H1 (cell line): ENCODE results near the gene C2CD3. TPM values are rescaled to one million over a fixed set of nuclear protein-coding genes. Genes with fewer than 3 reads are reported as not detected.

Experiments
- CTCF ChIA-PET: fragments of 300-600 bp; sonication (Branson Sonifier 250); formaldehyde crosslinking; loops from one replicate; lab custom pipeline; 2021; ENCODE audit not compliant: partially characterized antibody; lab: Charles Lee
- POLR2A ChIA-PET: fragments of 300-600 bp; sonication (Branson Sonifier 250); formaldehyde crosslinking; loops from one replicate; lab custom pipeline; 2021; ENCODE audit warnings: inconsistent platforms; ENCODE audit not compliant: partially characterized antibody; lab: Charles Lee
- DNase-seq, 2 experiments: peaks; one replicate each; pipeline versions ENCODE4 v3.0.0 to v3.0.0-alpha.2; 2010 to 2022; ENCODE audit warnings: low spot score in 2 of 2, low read depth in 1 of 2, mixed read lengths in 1 of 2
- FAIRE-seq: peaks from 2 replicates; lab custom pipeline; 2011; peaks lifted over from hg19 to GRCh38; lab: Jason Lieb, UNC
- H2AFZ ChIP-seq: 2 replicates; pipeline ENCODE4 v1.8.1; 2012; ENCODE audit warnings: low read length, inconsistent platforms
- H2AK5ac ChIP-seq: 2 replicates; pipeline ENCODE4 v1.6.1; 2013; ENCODE audit warnings: low read depth, low read length
- H2BK120ac ChIP-seq: replicated peaks from 2 replicates; pipeline ENCODE3; 2013; ENCODE audit warnings: low read depth, low read length, inconsistent platforms
- H2BK12ac ChIP-seq: 2 replicates; pipeline ENCODE4 v1.6.1; 2013; ENCODE audit warnings: low read depth, low read length
- H2BK15ac ChIP-seq: 2 replicates; pipeline ENCODE4 v1.6.1; 2013; ENCODE audit warnings: low read length
- H2BK20ac ChIP-seq: 2 replicates; pipeline ENCODE4 v1.6.1; 2013; ENCODE audit warnings: low read length
- H2BK5ac ChIP-seq: 2 replicates; pipeline ENCODE4 v1.6.1; 2013; ENCODE audit warnings: low read depth, low read length
- H3K14ac ChIP-seq: 2 replicates; pipeline ENCODE4 v1.6.1; 2013; ENCODE audit warnings: inconsistent platforms; ENCODE audit not compliant: insufficient read length
- H3K18ac ChIP-seq: 2 replicates; pipeline ENCODE4 v1.6.1; 2013; ENCODE audit warnings: low read length; ENCODE audit errors: extremely low read depth
- H3K23ac ChIP-seq: 2 replicates; pipeline ENCODE4 v1.6.1; 2013; ENCODE audit warnings: inconsistent platforms; ENCODE audit not compliant: insufficient read length
- H3K23me2 ChIP-seq: 2 replicates; pipeline ENCODE4 v1.6.1; 2013; ENCODE audit warnings: low read depth, low read length
- H3K27ac ChIP-seq: 2 replicates; pipeline ENCODE4 v1.6.1; 2011; ENCODE audit warnings: low read depth, low read length, inconsistent platforms
- H3K27me3 ChIP-seq, 4 experiments: replicated peaks in 1 of 4; 1 replicate in 1 of 4; 2 replicates in 3 of 4; pipeline versions ENCODE4 v1.6.1 to v1.8.1; 2011 to 2013; ENCODE audit warnings: low read length in 3 of 4, mild to moderate bottlenecking in 3 of 4, inconsistent platforms in 2 of 4, mixed read lengths in 2 of 4, moderate library complexity in 1 of 4; ENCODE audit not compliant: control insufficient read depth in 3 of 4, insufficient read depth in 3 of 4; ENCODE audit errors: extremely low read depth in 1 of 4
- H3K36me3 ChIP-seq, 4 experiments: 2 replicates each; pipeline versions ENCODE4 v1.6.1 to v1.8.1; 2011 to 2013; ENCODE audit warnings: mild to moderate bottlenecking in 4 of 4, low read length in 3 of 4, moderate library complexity in 2 of 4, control low read depth in 1 of 4, inconsistent platforms in 1 of 4; ENCODE audit not compliant: insufficient read depth in 4 of 4, control insufficient read depth in 2 of 4
- H3K4ac ChIP-seq: replicated peaks from 2 replicates; pipeline ENCODE3; 2013; ENCODE audit warnings: low read length, low read depth, mixed read lengths, inconsistent platforms; ENCODE audit not compliant: insufficient read length
- H3K4me1 ChIP-seq, 4 experiments: replicated peaks in 1 of 4; 1 replicate in 1 of 4; 2 replicates in 3 of 4; pipeline versions ENCODE4 v1.6.1 to v1.8.1; 2011 to 2013; ENCODE audit warnings: low read length in 3 of 4, inconsistent platforms in 2 of 4, mixed read lengths in 1 of 4; ENCODE audit not compliant: insufficient read depth in 4 of 4, control insufficient read depth in 3 of 4
- H3K4me2 ChIP-seq, 2 experiments: 2 replicates each; pipeline versions ENCODE4 v1.6.1 to v1.8.1; 2011 to 2013; ENCODE audit warnings: low read depth in 2 of 2, low read length in 2 of 2, control low read depth in 1 of 2, inconsistent platforms in 1 of 2, mild to moderate bottlenecking in 1 of 2; ENCODE audit not compliant: insufficient read depth in 1 of 2
- H3K4me3 ChIP-seq, 4 experiments: fragments of 200-600, 300-600 bp in 1 of 4; sonication (generic), shearing (Covaris generic), sonication (Bioruptor Twin) in 1 of 4; 2 replicates each; pipeline versions ENCODE4 v1.5.1 to v1.8.1; 2011 to 2016; ENCODE audit warnings: low read length in 4 of 4, low read depth in 3 of 4, control low read depth in 2 of 4, inconsistent platforms in 2 of 4, mild to moderate bottlenecking in 2 of 4, mixed read lengths in 1 of 4, moderate library complexity in 1 of 4; ENCODE audit not compliant: insufficient read depth in 2 of 4; ENCODE audit errors: extremely low read depth in 1 of 4
- H3K56ac ChIP-seq: replicated peaks from 2 replicates; pipeline ENCODE3; 2013; ENCODE audit warnings: low read depth, mild to moderate bottlenecking, mixed read lengths, low read length, inconsistent platforms; ENCODE audit not compliant: insufficient read length
- H3K79me1 ChIP-seq: 2 replicates; pipeline ENCODE4 v1.6.1; 2013; ENCODE audit warnings: low read depth, low read length, control low read depth
- H3K79me2 ChIP-seq, 2 experiments: 2 replicates each; pipeline versions ENCODE4 v1.6.1 to v1.8.1; 2012 to 2013; ENCODE audit warnings: low read length in 2 of 2, mild to moderate bottlenecking in 2 of 2, inconsistent platforms in 1 of 2; ENCODE audit not compliant: insufficient read depth in 2 of 2, control insufficient read depth in 1 of 2
- H3K9ac ChIP-seq, 4 experiments: replicated peaks in 1 of 4; 1 replicate in 1 of 4; 2 replicates in 3 of 4; pipeline versions ENCODE4 v1.6.1 to v1.8.1; 2011 to 2013; ENCODE audit warnings: low read depth in 3 of 4, low read length in 3 of 4, control low read depth in 2 of 4, mild to moderate bottlenecking in 2 of 4, moderate library complexity in 2 of 4, inconsistent platforms in 1 of 4; ENCODE audit errors: extremely low read depth in 1 of 4
- H3K9me3 ChIP-seq, 2 experiments: 2 replicates each; pipeline versions ENCODE4 v1.6.1 to v1.8.1; 2012 to 2013; ENCODE audit warnings: mild to moderate bottlenecking in 2 of 2, moderate library complexity in 2 of 2, control low read depth in 1 of 2, inconsistent platforms in 1 of 2, low read depth in 1 of 2, low read length in 1 of 2, mixed read lengths in 1 of 2; ENCODE audit not compliant: insufficient read depth in 2 of 2
- H4K20me1 ChIP-seq, 2 experiments: replicated peaks in 1 of 2; 2 replicates each; pipeline versions ENCODE3 to v1.8.1; 2011 to 2013; ENCODE audit warnings: inconsistent platforms in 2 of 2, low read length in 2 of 2, mild to moderate bottlenecking in 1 of 2; ENCODE audit not compliant: insufficient read depth in 2 of 2, control insufficient read depth in 1 of 2
- H4K5ac ChIP-seq: 2 replicates; pipeline ENCODE4 v1.6.1; 2013; ENCODE audit warnings: low read length, low read depth, mixed read lengths, inconsistent platforms; ENCODE audit not compliant: insufficient read length
- H4K8ac ChIP-seq: 2 replicates; pipeline ENCODE4 v1.8.0; 2013; ENCODE audit warnings: mild to moderate bottlenecking, moderate library complexity, low read length, inconsistent platforms; ENCODE audit not compliant: insufficient read depth; ENCODE audit errors: extremely low read depth
- H4K91ac ChIP-seq: replicated peaks from 2 replicates; pipeline ENCODE3; 2013; ENCODE audit warnings: low read length, mixed read lengths, inconsistent platforms; ENCODE audit not compliant: insufficient read length
- CBX5 ChIP-seq: fragments of 300-800, 300-1000 bp; sonication (generic); IDR thresholded peaks from 2 replicates; pipeline ENCODE4 v1.7.1; 2016; ENCODE audit warnings: antibody characterized with exemption, low read length, low read depth
- CHD1 ChIP-seq: IDR thresholded peaks from 2 replicates; pipeline ENCODE4 v1.6.1; 2012; ENCODE audit warnings: low read depth, low read length, improper control_type of control experiment
- FOSL1 ChIP-seq: IDR thresholded peaks from 2 replicates; pipeline ENCODE4 v1.6.1; 2011; ENCODE audit warnings: mild to moderate bottlenecking, low read depth, low read length, moderate library complexity; ENCODE audit not compliant: insufficient read depth
- NRF1 ChIP-seq: IDR thresholded peaks from 2 replicates; pipeline ENCODE4 v1.6.1; 2011; ENCODE audit warnings: mild to moderate bottlenecking, low read depth, low read length, improper control_type of control experiment
- POLR2A ChIP-seq, 2 experiments: IDR thresholded peaks; 1 replicate in 1 of 2; 2 replicates in 1 of 2; pipeline ENCODE4 v1.6.1; 2011; ENCODE audit warnings: low read depth in 2 of 2, low read length in 2 of 2, mild to moderate bottlenecking in 2 of 2; ENCODE audit errors: control extremely low read depth in 1 of 2
- RNF2 ChIP-seq: fragments of 200-900, 300-1000 bp; sonication (generic); IDR thresholded peaks from 2 replicates; pipeline ENCODE4 v1.7.1; 2016; ENCODE audit warnings: borderline replicate concordance, low read depth, mild to moderate bottlenecking, antibody characterized with exemption, low read length; ENCODE audit not compliant: poor library complexity, severe bottlenecking; ENCODE audit errors: missing control alignments
- TAF7 ChIP-seq: optimal IDR thresholded peaks from 2 replicates; pipeline ENCODE3; 2011; ENCODE audit warnings: low read depth, mild to moderate bottlenecking, inconsistent platforms, low read length, moderate library complexity, borderline replicate concordance
- TCF12 ChIP-seq: IDR thresholded peaks from 2 replicates; pipeline ENCODE4 v1.6.1; 2011; ENCODE audit warnings: low read depth, mild to moderate bottlenecking, low read length
- WGBS, 2 experiments: shearing (Covaris generic) in 1 of 2; methylation state at CpG; one replicate each; pipeline versions ENCODE4 v1.1.6 to v1.1.7; 2013 to 2015; ENCODE audit warnings: low lambda C conversion rate in 2 of 2, mixed read lengths in 2 of 2, inconsistent platforms in 1 of 2, low coverage in 1 of 2, missing lambda C conversion rate in 1 of 2; ENCODE audit not compliant: insufficient replicate concordance in 2 of 2, insufficient coverage in 1 of 2, insufficient read length in 1 of 2; ENCODE audit errors: extremely low coverage in 1 of 2, missing lambda C conversion rate in 1 of 2; 5-methylcytosine and 5-hydroxymethylcytosine counted together
- polyA plus RNA-seq, 7 experiments: library from polyadenylated mRNA; depleted of rRNA in 3 of 7; stranded (reverse) in 5 of 7; unstranded in 2 of 7; fragments of >200 nt in 5 of 7; fragments of 200-250 nt in 2 of 7; gene quantifications; 1 replicate in 5 of 7; 2 replicates in 1 of 7; 4 replicates in 1 of 7; pipeline versions ENCODE4 v1.2.1 to v1.2.3, GENCODE V29; 2011 to 2013; ENCODE audit warnings: missing spikeins in 2 of 7, mixed read lengths in 2 of 7
- total RNA-seq: library from RNA; stranded (reverse); fragmentation: NEBNext Ultra II Directional; extraction: Animal tissue kit (Norgen Biotek cat#: 25700); gene quantifications from 2 replicates; pipeline ENCODE4 v1.2.1, GENCODE V29; 2021
- TF ChIP-seq, protein P1 (sequence below): IDR thresholded peaks from 2 replicates; pipeline ENCODE4 v1.6.1; 2011; ENCODE audit warnings: low read depth, mild to moderate bottlenecking, low read length; ENCODE audit not compliant: insufficient read depth

Gene C2CD3
- total and polyA plus RNA-seq, 2 of the 8 experiments (the other 6 are each of a cell fraction or from before 2014, with no cell fraction given) = 11.0 to 29.1 TPM

DNA sequence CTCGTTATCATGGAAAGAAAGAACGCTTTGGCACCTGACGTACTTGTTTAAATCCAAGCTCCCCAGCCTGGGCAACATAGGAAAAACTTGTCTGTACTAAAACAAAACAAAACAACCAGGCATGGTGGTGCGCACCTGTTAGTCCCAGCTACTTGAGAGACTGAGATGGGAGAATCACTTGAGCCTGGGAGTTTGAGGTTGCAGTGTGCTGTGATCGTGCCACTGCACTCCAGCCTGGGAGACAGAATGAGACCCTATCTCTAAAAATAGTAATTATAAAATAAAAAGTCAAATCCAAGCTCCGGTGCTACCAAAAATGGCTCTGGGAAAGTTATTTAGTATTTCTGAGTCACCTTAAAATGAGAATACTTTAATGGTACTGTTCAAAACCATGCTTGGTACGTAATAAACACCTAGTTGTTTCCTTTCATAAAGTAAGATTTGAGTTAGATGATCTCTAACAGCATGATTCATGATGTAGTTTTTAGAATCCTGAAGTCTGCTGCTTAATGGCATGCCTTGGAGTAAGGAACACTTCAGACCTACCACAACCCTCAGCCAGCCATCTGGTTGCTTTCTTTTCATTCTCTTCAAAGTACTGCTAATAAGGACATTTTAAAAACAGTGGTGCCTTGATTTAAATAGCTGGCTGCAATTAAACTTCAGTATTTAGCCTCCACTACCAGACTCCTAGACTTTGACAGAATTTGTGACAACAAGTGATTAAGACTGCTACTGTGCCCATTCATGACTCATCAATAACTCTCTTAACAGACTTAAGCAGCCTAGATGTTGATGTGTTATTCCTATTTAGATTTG, 8.6 kb upstream of the C2CD3 start:
- Histone ChIP-seq H4K5ac (no peak overlapping the region), H3K4me2 (no peak overlapping the region), H4K20me1 (peaks cover 0 to 4% of the 10 kb centered on the region in 2 experiments), H2BK20ac (no peak overlapping the region), H3K23ac (no peak overlapping the region), H3K27me3 (no peaks in the 10 kb centered on the region), H3K18ac (no peak overlapping the region), H2BK12ac (no peak overlapping the region), H4K8ac (no peak overlapping the region), H3K9ac (no peak overlapping the region), H3K79me2 (peaks cover 0 to 54% of the 10 kb centered on the region in 2 experiments; a peak in 2 of 4 replicates), H3K56ac (no peak overlapping the region), H3K4me3 (no peak overlapping the region), H2AK5ac (no peak overlapping the region), H4K91ac (no peak overlapping the region), H3K4ac (no peak overlapping the region), H2BK15ac (no peak overlapping the region), H3K4me1 (no peaks in the 10 kb centered on the region), H3K79me1 (no peaks in the 10 kb centered on the region; the same call in 1 of the 2 replicates), H2BK120ac (no peak overlapping the region), H3K9me3 (no peaks in the 10 kb centered on the region), H3K27ac (no peak overlapping the region), H3K14ac (no peak overlapping the region), H2AFZ (no peak overlapping the region), H3K23me2 (no peaks in the 10 kb centered on the region), H3K36me3 (no peaks in the 10 kb centered on the region), H2BK5ac (no peak overlapping the region)
- FAIRE-seq = no peak
- WGBS, 2 experiments = 87% methylated on average over 7 of the region's 7 CpGs; no CpG with 5 or more reads in 1 of the 2 experiments
- ChIA-PET POLR2A (no interaction called here), CTCF (interaction anchor here (1.1 kb wide), 1 partner anchor 216 kb away, joined by 3 read pairs; no protein-coding TSS in a partner anchor)
- no peak for DNase-seq
- no peak for TF ChIP-seq TCF12
- TF ChIP-seq, protein P1, sequence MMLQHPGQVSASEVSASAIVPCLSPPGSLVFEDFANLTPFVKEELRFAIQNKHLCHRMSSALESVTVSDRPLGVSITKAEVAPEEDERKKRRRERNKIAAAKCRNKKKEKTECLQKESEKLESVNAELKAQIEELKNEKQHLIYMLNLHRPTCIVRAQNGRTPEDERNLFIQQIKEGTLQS = no peak
- no peak for TF ChIP-seq POLR2A (IDR thresholded peaks at IDR 0.05; ENCODE audit: control extremely low read depth in 1 of 2, low read depth in 2 of 2, low read length in 2 of 2)
- no peak for TF ChIP-seq RNF2
- no peak for TF ChIP-seq FOSL1
- TF ChIP-seq CBX5 = no peak
- no peak for TF ChIP-seq NRF1
- TF ChIP-seq TAF7 = no peak
- no peak for TF ChIP-seq CHD1
